Stomach (tissue), 4 donors: ENCODE measurements around the gene GLTP.

ENCODE experiments used
- CTCF ChIP-seq, 7 experiments: fragments of 450-650 bp in 4 of 7; fragments of 200-600 bp in 3 of 7; sonication (generic) in 3 of 7; IDR thresholded peaks; one replicate each; pipeline ENCODE4 v1.5.1; 2016 to 2019; ENCODE audit warnings: antibody characterized with exemption in 7 of 7, control low read depth in 2 of 7, mild to moderate bottlenecking in 1 of 7
- POLR2A ChIP-seq, 4 donors: fragments of 450-650 bp; IDR thresholded peaks; one replicate each; pipeline ENCODE4 v1.6.1; 2016; ENCODE audit warnings: antibody characterized with exemption in 4 of 4, control low read depth in 2 of 4, mild to moderate bottlenecking in 1 of 4, moderate library complexity in 1 of 4

GRCh38 chr12:109847142-109847735 lies 33.1 kb downstream of the GLTP start:
- no peak for TF ChIP-seq POLR2A (IDR thresholded peaks at IDR 0.05)
- TF ChIP-seq CTCF (IDR thresholded peaks at IDR 0.05): no peak
